CD4-positive, alpha-beta T cell treated with Interleukin-15 for 4 hours (primary cell): ENCODE data around the gene TBC1D2.

ENCODE experiments used
- DNase-seq: peaks from one replicate; pipeline ENCODE4 v3.0.0-alpha.2; 2020; ENCODE audit warnings: low spot score

Gene TBC1D2

DNA sequence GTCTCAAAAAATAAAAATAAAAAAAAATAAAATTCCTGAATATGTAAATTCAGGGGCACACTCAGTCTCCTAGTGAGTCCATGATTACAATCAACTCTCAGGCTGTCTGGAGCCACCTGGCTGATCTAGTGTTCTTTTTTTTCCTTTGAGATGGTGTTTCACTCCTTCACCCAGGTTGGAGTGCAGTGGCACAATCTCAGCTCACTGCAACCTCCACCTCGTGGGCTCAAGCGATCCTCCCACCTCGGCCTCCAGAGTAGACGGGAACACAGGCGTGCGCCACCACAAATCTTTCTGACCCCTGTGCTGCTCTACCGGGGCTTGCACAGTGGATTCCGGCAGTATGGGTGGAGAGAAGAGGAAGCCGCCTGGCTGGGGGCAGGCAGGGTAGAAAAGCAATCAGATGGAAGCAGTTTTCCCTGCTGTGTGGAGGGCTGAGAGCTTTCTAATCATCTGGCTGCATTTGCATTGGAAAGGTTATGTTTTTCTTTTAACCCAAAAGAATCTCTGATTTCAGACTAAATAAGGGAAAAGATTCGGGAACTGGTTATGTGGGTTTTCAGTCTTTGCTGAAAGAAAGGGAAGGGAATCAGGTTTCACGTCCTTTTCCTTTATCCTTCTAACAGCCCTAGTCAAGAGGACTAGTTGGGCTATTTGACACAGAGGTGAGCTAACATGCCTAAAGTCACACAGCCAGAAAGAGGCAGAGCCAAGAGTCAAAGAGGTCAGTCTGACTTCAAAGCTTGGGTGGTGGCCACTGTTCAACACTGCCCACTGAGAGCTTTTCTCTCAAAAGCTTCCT is 36.7 kb downstream of the TBC1D2 start:
- no peak for DNase-seq

- no peak for DNase-seq
Observed at GRCh38 chr9:98217255-98217654, 38.2 kb downstream of the TBC1D2 start.

DNA sequence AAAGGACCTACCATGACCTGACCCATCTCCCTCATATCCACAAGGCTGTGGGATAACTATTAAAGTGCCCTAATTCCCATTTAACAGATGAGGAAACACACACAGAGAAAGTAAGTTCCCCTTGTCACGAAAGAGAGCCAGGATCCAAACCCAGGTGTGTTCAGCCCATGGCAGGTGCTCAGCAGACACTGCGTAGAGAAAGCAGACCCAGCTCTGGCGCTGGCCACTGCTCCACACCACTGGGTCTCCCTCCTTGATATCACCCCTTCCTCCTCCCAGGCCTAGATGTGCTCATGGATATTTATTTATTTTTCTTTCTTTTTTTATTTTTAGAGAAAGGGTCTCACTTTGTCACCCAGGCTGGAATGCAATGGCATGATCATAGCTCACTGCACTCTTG is 39.1 kb downstream of the TBC1D2 start:
- no peak for DNase-seq

DNA sequence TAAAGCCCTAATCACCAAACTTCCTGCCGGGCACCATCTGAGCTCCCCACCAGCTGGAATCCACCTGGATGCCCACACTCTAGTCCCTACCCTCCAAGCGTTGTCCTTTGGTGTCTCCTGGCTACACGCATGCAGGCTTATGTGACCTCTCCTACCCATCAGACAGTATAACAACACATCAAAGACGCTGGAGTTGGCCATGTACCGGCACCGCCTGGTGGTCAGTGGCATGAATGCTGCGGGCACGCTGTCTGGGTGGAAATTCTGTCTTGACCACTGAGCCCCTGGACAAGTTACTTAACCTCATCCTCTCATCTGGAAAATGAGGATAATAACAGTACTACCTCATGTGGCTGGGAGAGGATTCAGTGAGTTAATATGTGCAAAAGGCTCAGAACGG is 39.6 kb downstream of the TBC1D2 start:
- peak; percentile 7 for DNase-seq

GRCh38 chr9:98215271-98215670 is 40.2 kb downstream of the TBC1D2 start:
- no peak for DNase-seq

DNA sequence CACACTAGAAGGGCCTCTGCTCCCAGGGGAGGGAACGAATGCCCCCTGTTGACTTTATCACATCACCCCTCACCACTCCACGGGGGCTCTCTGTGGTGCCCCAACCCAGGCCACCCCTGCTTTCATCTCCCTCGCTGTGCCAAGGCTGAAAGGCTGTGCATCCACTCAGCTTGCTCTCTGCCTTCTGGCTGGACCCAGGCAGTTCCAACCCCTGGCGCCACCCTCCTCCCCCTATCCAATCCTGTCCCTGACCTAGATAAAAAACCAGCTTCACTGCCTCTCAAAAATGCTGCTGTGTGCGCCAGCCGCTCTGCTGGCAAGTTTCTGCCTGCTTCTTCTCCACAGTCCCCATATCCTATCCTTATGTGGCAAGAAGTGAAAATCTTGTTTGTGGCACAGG is 40.6 kb downstream of the TBC1D2 start:
- DNase-seq: no peak

- DNase-seq: no peak
Observed at GRCh38 chr9:98211260-98211659, 44.2 kb downstream of the TBC1D2 start.

- DNase-seq: no peak
Observed at GRCh38 chr9:98210435-98210834, 45.0 kb downstream of the TBC1D2 start.

DNA sequence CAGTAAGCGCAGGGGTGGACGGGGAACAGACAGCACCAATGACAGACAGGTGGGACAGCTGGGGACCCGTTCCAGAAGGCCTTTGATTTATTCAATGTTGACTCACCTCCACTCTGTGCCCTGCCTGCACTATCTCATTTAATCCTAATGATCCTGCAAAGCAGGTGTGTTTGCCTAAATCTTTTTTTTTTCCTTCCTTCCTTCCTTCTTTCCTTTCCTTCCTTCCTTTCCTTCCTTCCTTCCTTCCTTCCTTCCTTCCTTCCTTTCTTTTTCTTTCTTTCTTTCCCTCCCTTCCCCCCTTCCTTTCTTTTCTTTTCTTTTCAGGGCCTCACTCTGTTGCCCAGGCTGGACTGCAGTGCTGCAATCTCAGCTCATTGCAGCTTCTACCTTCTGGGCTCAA is 45.9 kb downstream of the TBC1D2 start:
- no peak for DNase-seq

DNA sequence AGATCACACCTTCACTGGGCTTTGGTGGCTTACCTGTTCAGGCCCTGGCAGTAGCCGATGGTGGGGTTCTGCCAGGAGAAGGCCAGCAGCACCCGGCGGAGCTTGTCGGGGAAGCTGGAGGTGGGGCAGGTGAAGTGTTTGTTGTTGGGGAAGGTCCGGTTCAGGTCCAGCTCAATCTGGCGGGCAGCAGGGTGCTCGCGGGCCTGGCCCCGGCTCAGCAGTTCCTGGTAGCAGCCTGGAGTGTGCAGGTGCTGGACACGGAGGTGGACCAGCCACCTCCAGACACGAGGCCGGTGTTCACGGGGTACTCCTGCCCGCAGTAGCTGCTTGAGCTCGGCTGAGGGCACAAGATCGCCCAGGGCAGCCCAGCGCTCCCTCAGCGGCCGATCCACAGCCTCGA is 46.8 kb downstream of the TBC1D2 start:
- DNase-seq: no peak

- no peak for DNase-seq
Observed at GRCh38 chr9:98207606-98208005, 47.8 kb downstream of the TBC1D2 start.

- no peak for DNase-seq
Observed at GRCh38 chr9:98206754-98207153, 48.7 kb downstream of the TBC1D2 start.

DNA sequence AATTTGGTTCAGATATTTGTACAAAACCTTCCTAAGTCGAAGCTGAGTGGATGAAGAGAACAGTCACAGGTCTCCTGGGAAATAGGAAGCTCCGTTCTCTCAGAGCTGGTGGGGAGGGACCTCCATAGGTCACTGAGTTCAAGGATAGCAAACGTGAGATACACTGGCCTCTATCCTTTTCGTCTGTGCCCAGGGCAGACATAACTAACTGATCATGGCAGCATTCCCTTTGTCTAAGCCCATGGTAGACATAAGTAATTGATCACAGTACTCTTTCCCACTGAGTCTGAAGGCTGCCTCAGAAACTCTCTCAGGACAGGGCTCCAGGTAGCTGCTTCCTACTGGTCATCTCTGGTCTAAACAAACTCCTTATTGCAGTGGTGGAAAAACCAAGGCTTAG is 50.8 kb downstream of the TBC1D2 start:
- no peak for DNase-seq

DNA sequence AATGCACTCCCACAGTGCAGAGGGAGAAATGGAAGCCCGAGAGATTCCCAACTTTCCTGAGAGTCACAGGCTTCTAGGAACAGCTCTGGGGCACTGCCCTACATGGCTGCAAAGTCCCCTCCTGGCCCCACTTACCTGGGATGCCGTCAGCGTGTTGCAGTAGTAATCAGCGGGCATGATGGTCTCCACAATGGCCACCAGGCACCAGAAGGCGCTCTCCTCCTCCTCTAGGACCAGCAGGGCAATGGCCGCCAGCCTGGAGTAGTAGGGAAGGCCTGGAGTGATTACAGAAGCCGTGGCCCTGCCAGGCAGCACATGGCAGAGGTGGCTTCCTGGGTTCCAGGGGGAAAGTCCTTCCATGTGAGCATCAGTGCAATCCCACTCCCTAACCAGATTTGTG is 52.3 kb downstream of the TBC1D2 start:
- DNase-seq: no peak

DNA sequence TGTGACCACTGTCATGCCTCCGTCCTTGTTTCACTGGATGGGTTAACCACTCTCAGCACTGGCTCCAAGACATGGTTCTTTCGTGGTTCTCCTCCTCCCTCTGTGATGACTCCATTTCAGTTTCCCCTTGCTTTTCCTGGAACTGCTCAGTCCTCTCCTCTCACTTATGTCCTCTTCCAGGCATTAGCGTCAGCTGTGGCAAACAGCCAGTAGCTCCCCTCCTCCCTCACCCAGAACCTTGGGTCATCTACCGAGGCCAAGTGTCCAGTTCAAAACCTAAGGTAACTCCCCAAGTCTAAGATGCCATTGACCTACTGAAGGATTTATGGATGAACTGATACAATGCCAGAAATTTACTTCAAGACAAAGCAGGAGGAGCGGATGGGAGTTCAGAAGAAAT is 53.2 kb downstream of the TBC1D2 start:
- no peak for DNase-seq

GRCh38 chr9:98201749-98202148 is 53.7 kb downstream of the TBC1D2 start:
- no peak for DNase-seq

GRCh38 chr9:98201102-98201501 is 54.3 kb downstream of the TBC1D2 start:
- DNase-seq: no peak

DNA sequence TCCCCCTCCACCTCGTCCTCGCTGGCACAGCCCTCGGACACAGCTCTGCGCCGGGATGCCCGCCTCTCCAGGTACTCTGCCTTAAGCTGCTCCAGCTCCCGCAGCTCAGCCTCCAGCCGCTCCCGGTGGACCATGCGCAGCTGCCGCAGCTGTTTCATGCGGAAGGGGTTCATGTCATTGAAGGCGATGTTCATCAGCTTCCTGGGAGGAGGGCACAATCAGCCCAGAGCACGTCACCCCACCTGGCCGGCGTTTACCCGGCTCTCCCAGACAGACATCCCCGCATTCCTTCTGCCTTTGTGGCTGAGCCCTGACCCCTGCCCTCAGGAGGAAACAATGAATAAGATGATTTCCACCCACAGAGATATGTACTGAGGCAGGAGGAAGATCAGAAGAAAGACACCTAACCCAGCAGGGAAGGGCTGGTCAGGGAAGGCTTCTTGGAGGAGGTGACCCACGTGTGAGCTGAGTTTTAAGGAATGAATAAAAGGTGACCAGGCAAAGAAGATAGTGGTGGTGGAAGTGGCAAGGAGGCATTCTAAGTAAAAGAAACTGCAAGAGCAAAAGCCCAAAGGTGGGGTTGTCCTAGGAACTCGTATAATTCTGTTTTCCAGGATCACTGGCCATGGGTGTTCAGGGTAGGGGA is 55.9 kb downstream of the TBC1D2 start:
- DNase-seq: no peak

GRCh38 chr9:98195671-98196070 is 59.8 kb downstream of the TBC1D2 start:
- no peak for DNase-seq

- no peak for DNase-seq
Observed at GRCh38 chr9:98193336-98193944, 62.0 kb downstream of the TBC1D2 start.

DNA sequence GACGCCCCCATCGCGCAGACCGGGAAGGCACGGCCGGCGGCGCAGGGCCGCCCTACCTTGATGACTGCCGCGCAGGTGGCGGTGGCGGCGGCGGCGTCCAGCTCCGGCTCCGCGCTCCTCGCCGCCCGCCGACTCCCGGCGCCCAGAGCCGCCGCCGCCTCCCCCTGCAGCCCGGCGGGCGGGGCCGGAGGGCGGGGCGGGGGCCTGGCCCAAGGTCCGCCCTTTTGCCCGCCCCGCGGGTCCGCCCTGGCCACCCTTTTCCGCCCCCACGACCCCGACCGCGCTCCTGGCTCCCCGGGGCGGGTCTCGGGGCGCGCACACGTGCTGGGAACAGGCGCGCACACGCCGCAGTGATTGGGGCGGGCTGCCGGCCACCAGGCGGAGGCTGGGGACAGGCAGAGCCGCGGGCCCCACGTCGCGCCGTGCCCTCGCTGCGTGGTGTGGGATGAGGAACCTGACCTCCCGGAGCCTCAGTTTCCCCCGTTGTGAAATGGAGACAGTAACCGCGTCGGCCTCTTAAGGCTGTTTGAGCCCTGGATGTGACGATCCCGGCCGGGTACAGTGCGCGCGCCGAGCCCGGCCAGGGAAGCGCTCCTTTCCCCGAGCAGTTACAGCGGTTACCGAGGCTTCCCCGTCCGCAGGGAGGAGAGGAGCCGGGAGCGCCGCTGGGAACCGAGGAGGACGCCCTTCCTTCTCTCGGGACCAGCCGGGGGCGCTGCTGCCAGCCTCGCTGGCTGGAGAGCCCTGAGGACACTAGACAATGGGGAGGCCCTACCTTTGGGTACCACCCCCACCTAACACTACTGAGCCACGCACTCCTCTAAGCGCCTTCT is 62.7 kb downstream of the TBC1D2 start, which contains the start of gene CORO2A:
Gene CORO2A (minus strand): TSS at position 135 of the 833 bp plus-strand sequence. CDS start 34,977 bp downstream, outside the sequence.
- peak; percentile 68 for DNase-seq
